GM13976 (cell line): ENCODE data around the gene PYDC1.

Experiments used
- DNase-seq: peaks from one replicate; pipeline ENCODE4 v3.0.0; 2012; ENCODE audit warnings: low spot score
- in situ Hi-C: fragments of 300-500 bp; cut with MboI; formaldehyde crosslinking; loops from one replicate; pipeline ENCODE4 v1.12.0; 2022; ENCODE audit warnings: low sequenced_read_pairs, mixed read lengths, inconsistent platforms; ENCODE audit not compliant: unreplicated experiment
- TF ChIP-seq, protein P1 (sequence below): IDR thresholded peaks from 2 replicates; pipeline ENCODE4 v1.5.1; 2012; ENCODE audit warnings: borderline replicate concordance, mild to moderate bottlenecking; ENCODE audit not compliant: insufficient read depth; ENCODE audit errors: extremely low read depth, missing control alignments, control extremely low read depth

PYDC1 gene

DNA sequence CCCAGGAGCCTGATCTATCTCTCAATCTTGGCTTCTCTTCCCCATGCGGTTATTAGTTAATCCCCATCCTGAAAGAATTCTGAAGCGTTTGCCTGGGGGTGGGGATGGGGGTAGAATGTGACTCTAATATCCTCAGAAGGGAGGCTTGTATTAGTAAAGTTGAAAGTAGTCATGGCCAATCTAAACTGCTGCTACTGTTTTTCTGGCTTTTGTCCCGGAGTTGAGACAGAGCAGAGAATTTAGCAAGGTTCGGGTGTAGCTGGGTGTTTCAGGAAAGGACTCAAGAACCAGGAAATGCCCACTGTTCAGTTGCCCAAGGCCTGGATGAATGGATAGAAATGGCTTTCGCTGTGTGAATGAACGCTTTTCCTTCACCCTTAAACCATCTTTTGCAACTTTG, 25.3 kb upstream of the PYDC1 start:
- in situ Hi-C loops: no loop called here
- DNase-seq: no peak
- TF ChIP-seq, protein P1, sequence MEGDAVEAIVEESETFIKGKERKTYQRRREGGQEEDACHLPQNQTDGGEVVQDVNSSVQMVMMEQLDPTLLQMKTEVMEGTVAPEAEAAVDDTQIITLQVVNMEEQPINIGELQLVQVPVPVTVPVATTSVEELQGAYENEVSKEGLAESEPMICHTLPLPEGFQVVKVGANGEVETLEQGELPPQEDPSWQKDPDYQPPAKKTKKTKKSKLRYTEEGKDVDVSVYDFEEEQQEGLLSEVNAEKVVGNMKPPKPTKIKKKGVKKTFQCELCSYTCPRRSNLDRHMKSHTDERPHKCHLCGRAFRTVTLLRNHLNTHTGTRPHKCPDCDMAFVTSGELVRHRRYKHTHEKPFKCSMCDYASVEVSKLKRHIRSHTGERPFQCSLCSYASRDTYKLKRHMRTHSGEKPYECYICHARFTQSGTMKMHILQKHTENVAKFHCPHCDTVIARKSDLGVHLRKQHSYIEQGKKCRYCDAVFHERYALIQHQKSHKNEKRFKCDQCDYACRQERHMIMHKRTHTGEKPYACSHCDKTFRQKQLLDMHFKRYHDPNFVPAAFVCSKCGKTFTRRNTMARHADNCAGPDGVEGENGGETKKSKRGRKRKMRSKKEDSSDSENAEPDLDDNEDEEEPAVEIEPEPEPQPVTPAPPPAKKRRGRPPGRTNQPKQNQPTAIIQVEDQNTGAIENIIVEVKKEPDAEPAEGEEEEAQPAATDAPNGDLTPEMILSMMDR: no peak

DNA sequence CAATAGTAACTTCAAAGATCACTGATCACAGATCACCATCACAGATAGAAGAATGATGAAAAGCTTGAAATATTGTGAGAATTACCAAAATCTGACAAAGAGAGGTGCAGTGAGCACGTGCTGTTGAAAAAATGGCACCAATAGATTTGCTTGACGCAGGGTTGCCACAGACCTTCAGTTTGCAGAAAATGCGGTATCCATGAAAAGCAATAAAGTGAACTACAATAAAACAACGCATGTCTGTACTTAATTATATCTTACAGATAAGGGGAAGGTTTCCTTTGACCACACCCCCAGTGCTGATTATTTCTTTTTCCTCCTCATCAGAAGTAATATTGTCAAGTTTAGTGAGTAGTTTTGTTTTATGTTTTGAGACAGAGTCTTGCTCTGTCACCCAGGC, 21.1 kb upstream of the PYDC1 start:
- in situ Hi-C loops: no loop called here
- TF ChIP-seq, protein P1: no peak
- DNase-seq: no peak

DNA sequence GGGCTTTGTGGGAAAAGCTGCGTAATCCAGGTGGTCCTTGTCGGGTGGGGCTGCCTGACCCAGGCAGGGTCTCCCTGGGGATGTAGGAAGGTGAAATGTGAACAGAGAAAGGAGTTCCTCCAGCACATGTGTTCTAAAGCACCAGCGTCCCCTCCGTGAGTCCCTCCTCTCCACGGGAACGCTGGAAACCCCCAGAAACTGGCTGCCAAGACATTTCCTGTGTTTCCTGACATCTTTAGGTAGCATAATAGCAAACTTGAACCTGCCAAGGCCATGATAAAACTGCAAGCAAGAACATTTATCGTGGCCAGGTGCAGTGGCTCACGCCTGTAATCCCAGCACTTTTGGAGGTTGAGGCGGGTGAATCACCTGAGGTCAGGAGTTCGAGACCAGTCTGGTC, 12.6 kb upstream of the PYDC1 start:
- TF ChIP-seq, protein P1: no peak
- DNase-seq: no peak
- in situ Hi-C loops: no loop called here

DNA sequence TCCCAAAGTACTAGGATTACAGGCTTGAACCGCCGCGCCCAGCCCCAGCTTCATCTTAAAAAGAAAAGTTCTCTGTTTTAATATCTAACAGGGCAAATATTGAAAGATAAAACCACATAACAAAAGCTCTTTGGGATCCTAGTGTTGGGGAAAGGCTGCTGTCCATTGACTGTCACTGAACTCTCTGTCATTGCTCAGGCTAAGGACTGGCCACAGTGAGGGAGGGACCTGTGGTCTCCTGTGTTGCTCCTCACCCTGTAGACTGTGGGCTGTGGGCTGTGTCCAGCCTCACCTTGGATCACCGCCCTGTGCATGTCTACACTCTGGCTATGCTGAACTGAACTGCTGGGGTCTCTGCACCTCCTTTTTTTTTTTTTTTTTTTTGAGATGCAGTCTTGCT, 11.3 kb upstream of the PYDC1 start:
- no peak for DNase-seq
- in situ Hi-C loops: no loop called here
- TF ChIP-seq, protein P1: no peak

DNA sequence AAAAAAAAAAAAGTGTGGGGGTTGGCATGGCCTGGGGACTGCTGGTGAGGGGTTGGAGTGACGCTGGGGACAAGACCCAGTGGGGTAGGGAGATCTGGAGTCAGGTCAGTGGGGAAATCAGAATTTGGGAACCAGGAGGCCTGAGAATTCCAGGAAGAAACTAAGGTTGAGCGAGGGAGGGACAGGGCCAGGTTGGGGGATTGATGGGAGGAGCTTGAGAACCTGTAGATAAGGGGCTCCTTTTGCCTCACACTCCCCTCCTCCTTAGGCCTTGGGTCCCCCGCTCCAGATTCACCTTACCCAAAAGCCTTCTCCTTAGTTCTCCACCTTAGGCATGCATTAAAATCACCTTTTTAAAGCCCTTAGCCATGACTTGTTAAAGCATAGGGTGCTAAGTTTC, 8.3 kb upstream of the PYDC1 start:
- in situ Hi-C loops: no loop called here
- DNase-seq: no peak
- TF ChIP-seq, protein P1: no peak

DNA sequence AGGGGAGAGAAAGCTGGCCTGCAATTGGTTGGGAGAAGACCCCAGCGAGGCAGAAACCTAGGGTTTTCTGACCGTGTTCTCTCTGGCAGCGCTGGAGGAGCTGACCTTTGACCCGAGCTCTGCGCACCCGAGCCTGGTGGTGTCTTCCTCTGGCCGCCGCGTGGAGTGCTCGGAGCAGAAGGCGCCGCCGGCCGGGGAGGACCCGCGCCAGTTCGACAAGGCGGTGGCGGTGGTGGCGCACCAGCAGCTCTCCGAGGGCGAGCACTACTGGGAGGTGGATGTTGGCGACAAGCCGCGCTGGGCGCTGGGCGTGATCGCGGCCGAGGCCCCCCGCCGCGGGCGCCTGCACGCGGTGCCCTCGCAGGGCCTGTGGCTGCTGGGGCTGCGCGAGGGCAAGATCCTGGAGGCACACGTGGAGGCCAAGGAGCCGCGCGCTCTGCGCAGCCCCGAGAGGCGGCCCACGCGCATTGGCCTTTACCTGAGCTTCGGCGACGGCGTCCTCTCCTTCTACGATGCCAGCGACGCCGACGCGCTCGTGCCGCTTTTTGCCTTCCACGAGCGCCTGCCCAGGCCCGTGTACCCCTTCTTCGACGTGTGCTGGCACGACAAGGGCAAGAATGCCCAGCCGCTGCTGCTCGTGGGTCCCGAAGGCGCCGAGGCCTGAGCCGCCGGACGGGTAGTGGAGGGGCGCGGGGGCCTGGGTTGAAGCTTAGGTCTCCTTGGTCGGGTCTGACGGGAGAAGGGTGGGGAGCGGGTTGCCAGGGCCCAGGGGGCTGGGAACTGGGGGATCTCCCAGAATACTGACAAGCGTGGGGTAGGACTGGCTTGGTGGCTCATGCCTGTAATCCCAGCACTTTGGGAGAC, 7.4 kb upstream of the PYDC1 start:
- DNase-seq: no peak
- in situ Hi-C loops: no loop called here
- TF ChIP-seq, protein P1: no peak
